HG03342 (cell line): ENCODE results near the gene NRIP3.

Experiments
- ATAC-seq: cut with Tn5 transposase; IDR thresholded peaks from one replicate; pipeline ENCODE4 v1.9.1; 2021; ENCODE audit warnings: mild to moderate bottlenecking, moderate library complexity; ENCODE audit not compliant: unreplicated experiment

Gene NRIP3

DNA sequence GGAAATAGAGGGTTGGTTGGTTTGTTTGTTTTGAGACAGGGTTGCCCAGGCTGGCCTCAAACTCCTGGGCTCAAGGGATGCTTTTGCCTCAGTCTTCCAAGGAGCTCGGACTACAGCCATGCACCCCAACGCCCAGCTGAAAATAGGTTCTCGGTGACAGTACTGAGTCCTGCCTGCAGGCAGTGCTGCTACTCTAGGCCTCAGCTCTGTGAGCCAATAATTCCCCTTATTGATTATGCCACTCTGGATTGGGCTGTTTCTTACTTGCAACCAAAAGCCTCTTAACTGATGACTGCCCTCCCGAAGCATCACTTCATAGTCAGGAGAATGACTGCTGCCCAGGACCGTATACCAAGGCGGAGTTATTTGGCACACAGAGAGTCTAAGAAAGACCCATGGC, 69.9 kb downstream of the NRIP3 start:
- no peak for ATAC-seq

DNA sequence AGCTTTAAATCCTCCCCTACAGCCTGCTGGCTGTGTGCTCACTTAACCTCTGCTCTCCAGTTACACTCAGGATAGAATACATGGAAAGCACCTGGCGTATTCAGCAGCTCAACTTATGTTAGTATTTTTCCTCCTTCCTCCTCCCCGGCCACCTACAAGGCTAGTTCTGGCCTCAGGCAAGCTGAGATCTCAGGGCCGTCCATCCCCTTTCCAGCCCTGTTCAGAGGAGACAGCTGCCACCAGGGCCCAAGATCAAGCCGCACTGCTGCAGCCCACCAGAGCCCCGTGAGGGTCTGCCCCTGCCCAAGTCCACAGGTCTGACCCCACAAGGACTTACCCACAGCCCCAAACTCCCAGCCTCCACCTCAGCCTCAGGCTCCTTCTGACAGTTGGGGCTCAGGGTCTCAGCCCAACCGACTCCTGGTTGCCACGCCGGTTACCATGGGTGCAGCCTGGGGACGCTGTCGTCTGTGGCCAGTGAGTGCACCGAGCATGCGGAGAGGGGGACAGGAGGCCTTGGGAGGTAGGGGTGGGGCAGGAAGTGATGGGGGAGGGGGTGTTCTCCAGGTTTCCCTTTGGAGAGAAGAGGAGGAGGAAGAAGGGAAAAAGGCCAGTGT, 71.1 kb downstream of the NRIP3 start, which contains the start of gene C11orf16:
Gene C11orf16, minus strand, starts transcription at position 384 of the 617 bp plus-strand sequence. CDS start 639 bp downstream, outside the sequence.
- ATAC-seq: no peak
